ENCODE data around the gene KCNG1. TPM values are rescaled to one million over a fixed set of nuclear protein-coding genes. Genes with fewer than 3 reads are reported as not detected.

Gene KCNG1
- total RNA-seq, 1 donor from 2014 or later = 78.8 TPM

DNA sequence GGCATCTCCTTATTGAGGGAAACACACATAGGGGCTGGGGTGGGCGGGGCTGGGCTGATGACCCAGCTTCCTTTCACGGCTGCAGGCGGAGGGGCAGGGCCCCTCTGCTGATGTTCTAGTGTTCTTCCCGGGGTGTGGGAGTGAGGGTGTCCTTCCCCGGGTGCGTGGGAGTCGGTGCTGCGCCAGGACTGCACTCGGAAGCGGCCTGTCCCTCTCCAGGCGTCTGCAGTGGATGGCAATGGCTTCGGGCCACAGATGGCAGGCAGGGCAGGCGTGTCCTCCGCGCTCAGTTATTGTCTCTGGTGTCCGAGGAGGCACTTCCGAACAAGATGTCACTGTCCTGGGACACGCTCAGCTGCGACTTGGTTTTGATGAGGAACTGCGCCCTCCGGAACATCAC lies 19.2 kb downstream of the KCNG1 start:
- Mint-ChIP-seq H3K27ac (no peak overlapping the region), H3K4me3 (no peak overlapping the region), H3K9me3 (no peaks in the 10 kb centered on the region), H3K4me1 (ENCODE audit: unreplicated experiment) (no peaks in the 10 kb centered on the region), H3K36me3 (peaks cover 11% of the 10 kb centered on the region), H3K27me3 (no peaks in the 10 kb centered on the region)
- TF ChIP-seq, protein P1, sequence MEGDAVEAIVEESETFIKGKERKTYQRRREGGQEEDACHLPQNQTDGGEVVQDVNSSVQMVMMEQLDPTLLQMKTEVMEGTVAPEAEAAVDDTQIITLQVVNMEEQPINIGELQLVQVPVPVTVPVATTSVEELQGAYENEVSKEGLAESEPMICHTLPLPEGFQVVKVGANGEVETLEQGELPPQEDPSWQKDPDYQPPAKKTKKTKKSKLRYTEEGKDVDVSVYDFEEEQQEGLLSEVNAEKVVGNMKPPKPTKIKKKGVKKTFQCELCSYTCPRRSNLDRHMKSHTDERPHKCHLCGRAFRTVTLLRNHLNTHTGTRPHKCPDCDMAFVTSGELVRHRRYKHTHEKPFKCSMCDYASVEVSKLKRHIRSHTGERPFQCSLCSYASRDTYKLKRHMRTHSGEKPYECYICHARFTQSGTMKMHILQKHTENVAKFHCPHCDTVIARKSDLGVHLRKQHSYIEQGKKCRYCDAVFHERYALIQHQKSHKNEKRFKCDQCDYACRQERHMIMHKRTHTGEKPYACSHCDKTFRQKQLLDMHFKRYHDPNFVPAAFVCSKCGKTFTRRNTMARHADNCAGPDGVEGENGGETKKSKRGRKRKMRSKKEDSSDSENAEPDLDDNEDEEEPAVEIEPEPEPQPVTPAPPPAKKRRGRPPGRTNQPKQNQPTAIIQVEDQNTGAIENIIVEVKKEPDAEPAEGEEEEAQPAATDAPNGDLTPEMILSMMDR (conservative IDR thresholded peaks at IDR 0.05) = no peak
- no peak for DNase-seq (ENCODE audit: extremely low spot score, unreplicated experiment)

GRCh38 chr20:51002633-51003032 lies 20.3 kb downstream of the KCNG1 start:
- TF ChIP-seq, protein P1 (conservative IDR thresholded peaks at IDR 0.05) = no peak

DNA sequence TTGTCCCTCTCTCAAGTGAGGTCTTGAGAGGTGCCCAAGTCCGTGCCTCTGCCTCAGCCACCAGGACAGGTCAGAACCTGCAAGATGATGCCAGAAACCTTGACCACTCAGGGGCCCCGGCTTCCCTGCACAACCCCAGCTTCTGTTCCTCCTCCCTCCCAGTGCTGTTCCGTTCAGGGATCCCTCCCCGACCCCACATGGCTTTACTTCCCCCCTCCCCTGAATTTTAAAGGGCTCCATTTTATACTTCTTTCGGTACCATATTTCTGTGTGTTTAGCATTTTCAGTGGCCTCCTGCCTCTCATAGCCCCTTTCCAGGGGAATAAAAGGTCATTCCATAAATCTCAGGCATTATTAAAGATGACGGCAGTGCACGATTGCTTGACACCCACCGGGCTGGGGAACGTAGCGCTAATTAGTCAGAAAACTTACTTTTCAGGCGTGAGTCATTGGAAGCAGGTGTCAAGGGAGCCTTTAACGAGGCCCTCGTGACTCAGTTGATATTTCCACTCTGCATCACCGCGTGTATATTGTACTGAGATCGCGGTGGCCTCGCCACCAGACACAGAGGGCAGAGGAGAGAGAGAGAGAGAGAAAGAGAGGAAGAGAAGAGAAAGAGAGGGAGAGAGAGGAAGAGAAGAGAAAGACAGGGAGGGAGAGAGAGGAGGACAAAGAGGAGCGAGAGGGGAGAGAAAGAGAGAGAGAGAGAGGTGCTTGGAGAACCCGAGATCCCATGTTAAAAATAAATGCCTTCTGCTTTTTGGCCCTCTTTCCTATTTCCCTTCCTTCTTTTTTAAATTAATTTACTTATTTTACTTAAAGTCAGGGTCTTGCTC lies 21.3 kb downstream of the KCNG1 start:
- TF ChIP-seq, protein P1 (conservative IDR thresholded peaks at IDR 0.05) = no peak
- no peak for DNase-seq (ENCODE audit: extremely low spot score, unreplicated experiment)
- Mint-ChIP-seq H3K4me3 (no peak overlapping the region), H3K27me3 (no peaks in the 10 kb centered on the region), H3K4me1 (ENCODE audit: unreplicated experiment) (peaks cover 4% of the 10 kb centered on the region), H3K9me3 (no peaks in the 10 kb centered on the region), H3K27ac (no peak overlapping the region), H3K36me3 (peaks cover 11% of the 10 kb centered on the region)

More at GRCh38 chr20:51002633-51003032, 20.3 kb downstream of the KCNG1 start:
- no peaks in the 10 kb centered on the region for H3K4me1 Mint-ChIP-seq (ENCODE audit: unreplicated experiment)
- H3K27me3 Mint-ChIP-seq = no peaks in the 10 kb centered on the region
- DNase-seq (ENCODE audit: extremely low spot score, unreplicated experiment) = no peak
- peaks cover 11% of the 10 kb centered on the region for H3K36me3 Mint-ChIP-seq
- no peaks in the 10 kb centered on the region for H3K9me3 Mint-ChIP-seq
- H3K4me3 Mint-ChIP-seq = no peak overlapping the region
- H3K27ac Mint-ChIP-seq = peak overlapping the region; percentile 12

DNA sequence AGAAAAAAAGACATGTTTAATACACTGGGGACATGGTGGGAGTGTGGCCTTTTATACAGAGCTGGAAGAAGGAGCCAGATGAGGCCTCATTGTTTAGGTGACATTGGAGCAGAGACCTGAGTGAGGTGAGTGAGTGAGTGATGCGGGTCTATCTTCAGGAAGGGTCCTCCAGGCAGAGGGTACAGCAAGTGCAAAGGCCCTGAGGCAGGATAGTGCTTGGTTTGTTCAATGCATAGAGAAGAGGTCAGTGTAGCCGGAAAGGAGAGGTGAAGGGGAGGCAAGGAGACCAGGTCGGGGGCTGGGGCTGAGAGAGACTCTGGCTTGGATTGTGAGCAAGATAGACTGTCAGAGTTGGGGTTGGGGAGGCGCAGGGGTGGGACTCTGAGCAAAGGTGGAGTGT lies 23.6 kb downstream of the KCNG1 start:
- TF ChIP-seq, protein P1 (conservative IDR thresholded peaks at IDR 0.05) = no peak
- no peak overlapping the region for H3K4me3 Mint-ChIP-seq
- no peaks in the 10 kb centered on the region for H3K9me3 Mint-ChIP-seq
- no peak for DNase-seq (ENCODE audit: extremely low spot score, unreplicated experiment)
- peaks cover 4% of the 10 kb centered on the region for H3K4me1 Mint-ChIP-seq (ENCODE audit: unreplicated experiment)
- peaks cover 7% of the 10 kb centered on the region for H3K36me3 Mint-ChIP-seq
- peak overlapping the region; percentile 61 for H3K27ac Mint-ChIP-seq
- H3K27me3 Mint-ChIP-seq = no peaks in the 10 kb centered on the region

GRCh38 chr20:50996901-50997865 lies 25.7 kb downstream of the KCNG1 start:
- no peak for DNase-seq (ENCODE audit: extremely low spot score, unreplicated experiment)
- no peaks in the 10 kb centered on the region for H3K27me3 Mint-ChIP-seq
- TF ChIP-seq, protein P1 (conservative IDR thresholded peaks at IDR 0.05) = no peak
- H3K36me3 Mint-ChIP-seq = no peaks in the 10 kb centered on the region
- no peak overlapping the region for H3K4me3 Mint-ChIP-seq
- no peak overlapping the region for H3K27ac Mint-ChIP-seq
- H3K4me1 Mint-ChIP-seq (ENCODE audit: unreplicated experiment) = peaks cover 9% of the 10 kb centered on the region
- H3K9me3 Mint-ChIP-seq = peaks cover 4% of the 10 kb centered on the region
